ENCODE measurements around the gene CAMTA1.

Gene CAMTA1

GRCh38 chr1:7645751-7646048 lies 860.4 kb downstream of the CAMTA1 start:
- DNase-seq (ENCODE audit: low read depth in 2 of 2), result no peak

GRCh38 chr1:7646164-7646563 lies 860.9 kb downstream of the CAMTA1 start:
- no peak for DNase-seq (ENCODE audit: low read depth in 2 of 2)

GRCh38 chr1:7646981-7647901 lies 862.0 kb downstream of the CAMTA1 start:
- DNase-seq (ENCODE audit: low read depth in 2 of 2), result peak; percentile 30 to 62

- no peak for DNase-seq (ENCODE audit: low read depth in 2 of 2)
Observed at GRCh38 chr1:7648761-7649384, 863.6 kb downstream of the CAMTA1 start.

- no peak for DNase-seq (ENCODE audit: low read depth in 2 of 2)
Observed at GRCh38 chr1:7650801-7651200, 865.5 kb downstream of the CAMTA1 start.

- no peak for DNase-seq (ENCODE audit: low read depth in 2 of 2)
Observed at GRCh38 chr1:7651203-7651602, 865.9 kb downstream of the CAMTA1 start.

GRCh38 chr1:7652061-7652460 lies 866.8 kb downstream of the CAMTA1 start:
- no peak for DNase-seq (ENCODE audit: low read depth in 2 of 2)

- no peak for DNase-seq (ENCODE audit: low read depth in 2 of 2)
Observed at GRCh38 chr1:7652515-7653098, 867.4 kb downstream of the CAMTA1 start.

GRCh38 chr1:7654725-7655124 lies 869.5 kb downstream of the CAMTA1 start:
- DNase-seq (ENCODE audit: low read depth in 2 of 2), result no peak

- no peak for DNase-seq (ENCODE audit: low read depth in 2 of 2)
Observed at GRCh38 chr1:7655354-7655753, 870.1 kb downstream of the CAMTA1 start.

- DNase-seq (ENCODE audit: low read depth in 2 of 2), result no peak
Observed at GRCh38 chr1:7656557-7657215, 871.4 kb downstream of the CAMTA1 start.

- DNase-seq (ENCODE audit: low read depth in 2 of 2), result no peak
Observed at GRCh38 chr1:7657287-7658016, 872.2 kb downstream of the CAMTA1 start.

GRCh38 chr1:7658099-7658498 lies 872.8 kb downstream of the CAMTA1 start:
- no peak for DNase-seq (ENCODE audit: low read depth in 2 of 2)

GRCh38 chr1:7659514-7659913 lies 874.3 kb downstream of the CAMTA1 start:
- no peak for DNase-seq (ENCODE audit: low read depth in 2 of 2)

- no peak for DNase-seq (ENCODE audit: low read depth in 2 of 2)
Observed at GRCh38 chr1:7663451-7664146, 878.3 kb downstream of the CAMTA1 start.

GRCh38 chr1:7664147-7664892 lies 879.1 kb downstream of the CAMTA1 start:
- no peak for DNase-seq (ENCODE audit: low read depth in 2 of 2)

- no peak for DNase-seq (ENCODE audit: low read depth in 2 of 2)
Observed at GRCh38 chr1:7664893-7665250, 879.6 kb downstream of the CAMTA1 start.

- no peak for DNase-seq (ENCODE audit: low read depth in 2 of 2)
Observed at GRCh38 chr1:7666249-7666648, 881.0 kb downstream of the CAMTA1 start.

GRCh38 chr1:7667159-7667558 lies 881.9 kb downstream of the CAMTA1 start:
- DNase-seq (ENCODE audit: low read depth in 2 of 2), result no peak

- DNase-seq (ENCODE audit: low read depth in 2 of 2), result peak; percentile 56 to 81
Observed at GRCh38 chr1:7667625-7668218, 882.5 kb downstream of the CAMTA1 start.
